SH-SY5Y (cell line): ENCODE data around the gene CCDC61.

Experiments
- GATA2 ChIP-seq: IDR thresholded peaks from 2 replicates; pipeline ENCODE4 v1.6.1; 2011; ENCODE audit warnings: mild to moderate bottlenecking, low read depth, low read length
- GATA3 ChIP-seq: IDR thresholded peaks from 2 replicates; pipeline ENCODE4 v1.6.1; 2011; ENCODE audit warnings: low read depth, mild to moderate bottlenecking, low read length, moderate library complexity

CCDC61 gene

GRCh38 chr19:46065486-46066071, 70.3 kb downstream of the CCDC61 start:
- TF ChIP-seq GATA3 (no peak), GATA2 (no peak)

DNA sequence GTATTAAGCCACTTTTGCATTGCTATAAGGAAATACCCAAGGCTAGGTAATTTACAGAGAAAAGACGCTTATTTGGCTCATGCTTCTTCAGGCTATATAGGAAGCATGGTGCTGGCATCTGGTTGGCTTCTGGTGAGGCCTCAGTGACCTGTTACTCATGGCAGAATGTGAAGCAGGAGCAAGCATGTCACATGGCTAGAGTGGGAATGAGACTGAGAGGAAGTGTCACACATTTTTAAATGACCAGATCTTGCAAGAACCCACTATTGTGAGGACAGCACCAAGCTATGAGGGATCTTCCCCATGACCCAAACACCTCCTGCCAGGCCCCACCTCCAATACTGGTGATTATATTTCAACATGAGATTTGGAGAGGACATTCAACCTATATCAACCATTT, 71.2 kb downstream of the CCDC61 start:
- TF ChIP-seq GATA2, result no peak
- no peak for TF ChIP-seq GATA3

- TF ChIP-seq GATA3, result no peak
- no peak for TF ChIP-seq GATA2
These were observed 72.4 kb downstream of the CCDC61 start for GRCh38 chr19:46067691-46068090.
